HG03095 (cell line): ENCODE results near the gene CYSLTR2.
"Not testable (repeated sequence)": the region's sequence is repeated elsewhere in the genome, so short reads cannot be mapped to it uniquely, and the experiment has no call there.

Experiments used
- ATAC-seq: cut with Tn5 transposase; IDR thresholded peaks from one replicate; pipeline ENCODE4 v1.9.1; 2021; ENCODE audit warnings: moderate library complexity; ENCODE audit not compliant: unreplicated experiment

The CYSLTR2 gene

DNA sequence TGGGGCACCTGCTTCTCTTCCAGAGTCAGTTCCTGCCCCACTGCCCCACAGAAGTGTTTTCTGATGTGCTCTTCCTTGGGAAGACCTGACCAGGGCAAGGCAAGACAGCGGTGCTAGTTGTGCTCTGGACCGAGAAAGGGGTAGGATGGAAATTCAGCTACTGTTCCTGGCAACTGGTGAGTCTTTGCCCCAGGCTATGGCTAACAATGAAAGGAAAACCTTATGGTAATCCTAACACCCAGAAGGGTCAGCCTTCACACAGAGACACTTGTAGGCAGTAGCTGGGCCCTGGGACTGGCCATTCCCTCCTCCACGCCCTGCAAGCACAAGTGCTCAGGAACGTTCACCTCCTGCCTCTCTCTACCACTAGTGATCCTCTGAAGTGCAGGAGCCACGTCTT, 9.6 kb upstream of the CYSLTR2 start:
- ATAC-seq, result no peak

DNA sequence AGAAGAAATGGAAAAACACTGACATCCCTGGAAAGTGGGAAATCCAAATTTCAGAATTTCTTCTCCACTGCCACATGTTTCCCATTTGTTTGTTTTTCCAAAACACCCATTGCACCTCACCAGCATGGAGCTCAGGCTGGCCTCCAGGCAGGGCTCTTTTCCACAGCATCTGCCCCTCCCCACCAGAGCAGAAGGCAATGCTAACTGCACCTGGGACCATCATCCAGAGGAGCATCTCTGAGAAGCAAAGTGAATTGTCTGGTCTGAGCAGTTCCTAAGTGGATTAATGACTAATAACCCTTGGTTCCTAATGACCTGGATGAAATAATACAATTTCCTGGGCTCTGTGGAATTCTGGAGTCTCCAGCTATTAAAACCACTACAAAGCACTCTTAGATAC, 8.8 kb upstream of the CYSLTR2 start:
- no peak for ATAC-seq

DNA sequence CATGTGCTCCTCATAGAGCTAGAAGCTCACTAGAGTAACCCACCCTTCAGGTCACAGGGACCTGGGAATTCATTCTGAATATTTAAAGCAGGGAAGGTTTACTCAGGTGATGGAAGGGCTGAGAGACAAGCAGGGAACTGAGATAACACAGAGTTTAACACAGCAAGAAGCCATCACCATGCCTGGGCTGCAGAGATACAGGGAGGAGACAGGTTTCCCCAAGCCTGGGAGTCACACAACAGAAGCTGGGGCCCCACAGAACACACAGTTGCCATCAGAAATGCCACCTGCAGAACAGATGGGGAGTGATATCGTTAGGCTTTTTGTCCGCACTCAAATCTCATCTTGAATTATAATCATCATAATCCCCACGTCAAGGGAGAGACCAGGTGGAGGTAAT, 7.9 kb upstream of the CYSLTR2 start:
- no peak for ATAC-seq

DNA sequence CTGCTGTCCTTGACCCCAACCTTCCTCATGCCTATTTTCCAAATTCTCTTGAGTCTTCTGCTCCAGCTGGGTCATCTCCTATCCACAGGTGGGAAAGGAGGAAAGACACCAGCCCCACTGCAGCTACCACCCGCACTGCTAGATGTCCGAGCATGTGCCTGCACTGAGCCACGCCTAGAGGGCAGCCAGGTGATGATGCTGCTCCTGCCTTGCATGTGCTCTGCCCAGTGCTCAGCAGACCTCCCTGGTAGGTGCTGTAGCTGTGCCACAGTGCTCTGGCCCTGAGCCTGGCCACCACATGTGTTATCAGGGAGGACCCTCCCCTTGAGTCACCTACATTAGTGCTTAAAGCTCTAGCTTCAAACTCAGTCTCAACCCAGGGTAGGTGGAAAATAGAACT, 6.9 kb upstream of the CYSLTR2 start:
- ATAC-seq, result no peak

DNA sequence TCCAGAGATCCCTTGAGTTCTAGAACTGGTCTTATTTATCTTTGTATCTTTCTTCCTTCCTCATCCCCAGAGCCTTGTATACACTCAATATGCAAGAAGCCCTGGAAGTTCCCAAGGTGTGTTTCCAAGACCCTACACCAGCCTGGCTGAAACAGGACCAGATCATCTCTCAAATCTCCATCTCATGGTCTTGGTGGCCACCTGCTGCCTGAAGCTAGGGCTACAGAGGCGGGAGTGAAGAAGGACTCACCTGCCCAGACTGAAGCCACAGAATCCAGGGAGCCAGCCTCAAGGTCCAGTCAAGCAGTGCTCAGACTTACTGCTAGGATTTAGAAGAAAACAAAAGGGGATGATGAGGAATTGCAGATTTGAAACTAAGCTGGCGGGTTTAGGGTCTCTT, 6.1 kb upstream of the CYSLTR2 start:
- no peak for ATAC-seq

DNA sequence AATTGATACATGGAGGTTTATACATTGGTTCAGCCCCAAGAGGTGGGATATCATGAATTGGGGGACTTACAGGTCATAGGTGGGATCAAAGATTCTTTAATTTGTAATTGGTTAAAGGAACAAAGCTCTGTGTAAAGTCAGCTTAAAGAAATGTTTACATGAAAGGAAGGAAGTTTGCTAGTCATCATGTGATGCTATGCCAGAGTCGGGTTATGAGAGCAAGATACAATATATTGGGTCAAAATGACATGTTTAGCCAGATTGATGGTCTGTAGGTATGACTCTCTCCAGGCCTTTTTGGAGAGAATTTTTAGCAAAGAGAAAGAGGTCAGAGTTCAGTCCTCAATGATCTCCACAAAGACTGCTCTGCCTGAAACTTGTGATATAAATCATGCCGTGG, 5.3 kb upstream of the CYSLTR2 start:
- ATAC-seq, result no peak

DNA sequence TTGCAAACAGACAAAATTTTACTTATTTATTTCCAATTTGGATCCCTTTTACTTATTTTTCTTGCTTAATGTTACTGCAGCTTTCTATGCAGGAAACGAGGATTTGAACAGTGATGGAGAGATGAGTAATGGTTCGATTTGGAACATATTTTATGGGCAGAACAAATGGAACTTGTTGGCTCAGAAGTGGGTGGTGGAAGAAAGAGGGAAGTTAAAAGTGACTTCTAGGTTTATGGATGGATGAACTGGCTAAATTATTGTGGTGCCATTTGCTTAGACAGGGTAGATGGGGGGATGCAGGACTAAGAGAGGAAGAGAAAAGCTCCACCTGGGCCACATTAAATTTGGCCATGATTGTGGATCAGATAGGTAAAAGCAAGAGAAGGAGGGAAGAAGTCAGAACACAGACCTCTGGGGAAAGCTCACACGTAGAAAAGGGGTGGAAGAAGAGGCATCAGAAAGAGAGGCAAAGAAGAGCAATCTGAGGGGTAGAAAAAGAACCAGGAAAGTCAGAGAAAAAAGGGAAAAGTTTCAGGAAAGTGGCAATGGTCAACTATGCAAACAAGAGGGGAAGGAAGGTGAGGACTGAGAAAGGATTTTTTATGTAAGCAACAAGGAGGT, 768 bp upstream of the CYSLTR2 start:
- ATAC-seq, result no peak

DNA sequence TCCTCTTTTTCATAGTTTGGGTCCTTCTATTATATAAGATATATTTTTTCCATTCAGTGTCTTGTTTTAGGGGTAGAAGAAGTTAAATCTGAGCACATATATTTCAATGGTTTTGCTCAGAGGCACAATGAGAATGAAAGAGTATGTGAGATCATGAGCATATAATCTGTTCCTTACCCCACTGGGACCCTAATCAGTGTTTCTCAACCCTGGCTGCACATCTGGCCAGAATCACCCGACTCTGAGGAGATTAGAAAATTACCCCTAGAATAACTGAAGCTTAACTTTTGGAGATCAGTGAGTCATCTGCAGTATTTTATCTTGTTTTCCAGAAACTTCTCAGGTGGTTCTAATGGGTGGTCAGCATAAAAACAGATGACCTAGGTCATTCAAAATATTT, 782 bp downstream of the CYSLTR2 start:
- ATAC-seq, result no peak

DNA sequence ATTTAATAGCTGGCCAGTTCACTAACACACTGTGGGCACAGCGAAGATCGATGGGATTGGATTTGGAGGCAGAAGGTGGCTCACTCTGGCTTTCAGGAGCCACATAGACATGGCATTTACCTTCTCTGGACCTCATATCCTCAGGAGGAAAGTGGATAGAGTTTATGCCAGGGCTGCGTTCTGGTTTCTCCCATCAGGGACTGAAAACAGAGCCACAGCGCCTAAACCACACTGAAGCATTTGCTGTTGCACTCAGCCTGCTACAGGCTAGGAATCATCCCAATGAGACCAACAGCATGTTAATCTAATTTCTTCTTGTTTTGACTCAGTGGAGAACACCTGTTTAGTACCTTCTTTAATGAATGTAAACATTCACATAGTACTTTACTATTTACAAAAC, 1.6 kb downstream of the CYSLTR2 start:
- no peak for ATAC-seq

DNA sequence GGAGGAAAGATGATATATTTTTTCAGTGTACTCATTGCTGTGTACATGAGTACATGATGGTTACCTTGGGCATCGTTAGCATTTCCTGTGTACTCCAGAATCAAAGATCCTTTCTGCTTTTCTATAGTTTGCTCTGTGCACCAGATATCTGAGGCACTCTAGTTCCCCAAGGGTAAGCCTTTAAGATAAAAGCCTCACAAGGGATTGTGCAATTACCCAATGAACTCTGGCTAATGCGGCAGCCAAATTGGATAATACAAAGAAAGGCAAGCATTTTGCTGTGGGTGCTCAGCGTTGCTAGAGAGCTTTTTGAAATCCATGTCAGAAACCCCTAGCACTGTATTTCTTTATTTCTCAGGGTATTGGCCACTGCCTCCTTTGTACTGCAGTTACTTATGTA, 2.9 kb downstream of the CYSLTR2 start:
- no peak for ATAC-seq

DNA sequence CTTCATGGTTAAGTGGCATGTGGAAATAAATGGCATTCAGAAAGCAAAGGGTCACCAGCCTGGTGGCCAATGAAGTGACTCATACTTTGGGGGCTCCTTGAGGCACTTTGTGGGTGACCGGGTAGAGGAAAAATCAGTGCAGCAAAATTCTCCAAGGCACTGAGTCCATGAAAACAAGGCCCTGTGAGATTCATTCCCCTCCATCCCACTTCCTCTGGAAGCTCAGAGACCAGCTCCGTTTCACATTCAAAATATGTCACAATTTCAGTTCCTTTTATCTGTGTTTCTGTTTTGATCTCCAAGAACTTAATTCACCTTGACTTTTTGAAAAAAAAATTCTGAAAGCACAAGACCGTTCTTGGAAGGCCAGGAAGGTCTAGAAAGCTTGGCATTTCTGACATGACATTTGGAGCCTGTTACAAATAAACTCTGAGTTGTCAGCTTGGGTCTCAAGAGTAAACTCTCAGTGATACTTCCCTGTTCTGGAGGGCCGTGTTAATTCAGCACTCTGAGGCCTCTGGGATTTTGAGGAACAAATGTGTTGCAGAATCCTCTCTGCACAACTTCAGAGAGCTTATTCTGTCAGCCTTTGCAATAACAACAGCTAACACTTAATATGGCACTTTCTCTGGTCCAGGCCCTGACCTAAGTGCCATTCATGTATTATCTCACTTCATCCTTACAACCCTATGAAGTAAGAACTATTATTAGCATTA, 6.8 kb downstream of the CYSLTR2 start:
- peak; percentile 57 for ATAC-seq

DNA sequence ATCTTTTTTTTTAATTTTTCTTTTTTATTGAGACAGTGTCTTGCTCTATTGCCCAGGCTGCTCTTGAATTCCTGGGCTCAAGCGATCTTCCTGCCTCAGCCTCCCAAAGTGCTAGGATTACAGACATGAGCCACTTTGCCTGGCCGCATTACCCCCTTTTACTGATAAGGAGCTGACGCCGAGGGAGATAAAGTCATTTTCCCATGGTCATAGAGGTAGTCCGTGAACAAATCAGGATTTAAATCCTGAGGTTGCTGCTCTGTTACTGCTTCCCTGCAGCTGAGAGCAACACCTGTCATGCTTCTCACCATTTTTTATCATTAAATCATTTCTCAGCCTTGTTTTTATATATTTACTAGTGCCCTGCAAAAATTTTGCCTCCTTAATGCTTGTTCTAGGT, 7.4 kb downstream of the CYSLTR2 start:
- ATAC-seq, result no peak

DNA sequence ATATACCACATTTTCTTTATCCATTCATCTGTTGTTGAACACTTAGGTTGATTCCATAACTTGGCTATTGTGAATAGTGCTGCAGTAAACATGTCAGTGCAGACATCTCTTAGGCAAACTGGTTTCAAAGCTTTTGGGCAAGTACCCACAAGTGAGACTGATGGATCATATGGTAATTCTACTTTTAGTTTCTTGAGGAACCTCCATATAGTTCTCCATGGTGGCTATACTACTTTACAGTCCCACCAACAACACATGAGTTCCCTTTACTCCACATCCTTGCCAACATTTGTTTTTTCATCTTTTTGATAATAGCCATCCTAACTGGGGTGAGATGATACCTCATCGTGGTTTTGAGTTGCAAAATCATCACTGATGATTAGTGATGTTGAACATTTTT, 8.5 kb downstream of the CYSLTR2 start:
- no peak for ATAC-seq

DNA sequence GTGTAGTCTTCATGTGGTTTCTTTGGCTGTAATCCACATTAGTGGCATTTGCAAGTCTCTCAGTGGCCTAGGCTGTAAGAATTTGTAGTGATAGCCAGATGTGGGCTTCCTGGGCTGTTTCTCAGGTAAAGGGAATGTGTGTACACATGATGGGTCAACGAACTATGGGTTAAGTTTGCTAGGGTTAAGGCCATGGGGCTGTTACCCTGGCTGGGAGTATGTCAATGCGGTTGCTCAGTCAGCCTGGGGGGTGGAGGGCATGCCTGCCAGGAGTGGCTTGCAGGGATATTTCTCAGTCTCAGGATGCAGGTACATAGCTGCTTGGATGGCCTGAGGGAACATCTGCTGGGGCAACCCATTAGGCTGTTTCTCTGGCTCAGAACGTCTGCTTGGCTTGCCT, 13.4 kb downstream of the CYSLTR2 start:
- no peak for ATAC-seq

DNA sequence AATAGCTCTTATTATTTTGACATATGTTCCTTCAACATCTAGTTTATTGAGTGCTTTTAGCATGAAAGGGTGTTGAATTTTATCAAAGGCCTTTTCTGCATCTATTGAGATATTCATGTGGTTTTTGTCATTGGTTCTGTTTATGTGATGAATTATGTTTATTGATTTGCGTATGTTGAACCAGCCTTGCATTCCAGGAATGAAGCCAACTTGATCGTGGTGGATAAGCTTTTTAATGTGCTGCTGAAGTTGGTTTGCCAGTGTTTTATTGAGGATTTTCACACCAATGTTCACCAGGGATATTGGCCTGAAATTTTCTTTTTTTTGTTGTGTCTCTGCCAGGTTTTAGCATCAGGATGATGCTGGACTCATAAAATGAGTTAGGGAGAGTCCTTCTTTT, 17.7 kb downstream of the CYSLTR2 start:
- ATAC-seq, result not testable (repeated sequence)

DNA sequence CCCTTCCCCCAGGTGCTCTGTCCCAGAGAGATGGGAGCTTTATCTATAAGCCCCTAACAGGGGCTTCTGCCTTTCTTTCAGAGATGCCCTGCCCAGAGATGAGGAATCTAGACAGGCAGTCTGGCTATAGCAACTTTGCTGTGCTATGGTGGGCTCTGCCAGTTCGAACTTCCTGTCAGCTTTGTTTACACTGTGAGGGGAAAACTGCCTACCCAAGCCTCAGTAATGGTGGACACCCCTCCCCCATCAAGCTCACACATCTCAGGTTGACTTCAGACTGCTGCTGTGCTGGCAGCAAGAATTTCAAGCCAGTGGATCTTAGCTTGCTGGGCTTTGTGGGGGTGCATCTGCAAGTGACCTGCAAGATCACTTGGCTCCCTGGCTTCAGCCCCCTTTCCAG, 21.5 kb downstream of the CYSLTR2 start:
- ATAC-seq, result no peak

DNA sequence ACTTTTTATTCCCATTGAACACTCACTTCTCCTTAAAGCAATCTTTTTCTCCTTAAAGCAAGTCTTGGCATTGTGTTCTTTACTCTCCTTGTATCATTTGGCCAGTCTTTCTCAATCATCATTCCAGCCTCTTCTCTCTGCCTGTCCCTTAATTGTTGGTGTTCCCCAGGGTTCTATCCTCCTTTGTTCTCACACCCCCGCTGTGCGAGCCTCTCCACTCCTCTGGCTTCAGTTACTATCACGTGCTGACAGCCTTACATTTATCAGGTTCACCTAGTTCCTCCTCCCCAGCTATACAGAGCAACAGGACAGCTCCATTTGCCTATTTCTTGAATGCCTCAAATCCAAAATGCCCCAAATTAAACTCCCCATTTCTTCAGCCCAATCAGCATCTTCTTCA, 24.6 kb downstream of the CYSLTR2 start:
- ATAC-seq, result no peak

DNA sequence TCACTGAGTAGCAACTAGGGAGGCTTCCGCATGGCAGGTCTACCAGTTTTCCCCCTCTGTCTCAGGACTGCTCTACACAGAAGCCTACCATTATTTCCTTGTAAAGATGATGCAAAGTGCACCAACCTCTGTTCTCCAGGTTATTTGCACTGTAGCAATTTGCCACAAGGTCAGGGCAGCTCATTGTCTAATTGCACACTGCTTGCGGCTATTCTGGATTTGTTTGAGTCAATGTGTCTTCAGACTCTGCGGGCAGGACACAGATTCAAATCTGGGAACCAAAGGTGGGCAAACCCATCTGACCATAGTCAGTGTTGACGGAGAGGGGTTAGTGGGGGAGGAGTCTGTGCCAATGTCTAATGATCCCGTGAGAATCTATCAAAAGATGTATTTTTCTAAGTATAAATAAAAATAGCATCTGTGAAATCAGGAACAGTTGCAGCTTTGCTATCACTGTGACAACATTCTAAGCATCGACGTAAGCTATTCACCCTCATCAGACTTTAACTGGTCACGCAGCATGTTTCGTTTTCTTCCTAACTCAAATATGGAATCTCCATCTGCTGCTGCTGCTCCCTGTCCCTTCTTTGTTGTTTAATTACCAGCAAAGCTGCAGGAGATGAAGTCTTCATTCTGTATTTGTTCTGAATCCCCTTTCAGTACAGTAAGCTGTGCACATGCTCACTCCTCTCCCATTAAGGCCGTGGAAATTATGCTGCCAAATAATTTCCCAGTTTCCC, 26.4 kb downstream of the CYSLTR2 start:
- no peak for ATAC-seq

DNA sequence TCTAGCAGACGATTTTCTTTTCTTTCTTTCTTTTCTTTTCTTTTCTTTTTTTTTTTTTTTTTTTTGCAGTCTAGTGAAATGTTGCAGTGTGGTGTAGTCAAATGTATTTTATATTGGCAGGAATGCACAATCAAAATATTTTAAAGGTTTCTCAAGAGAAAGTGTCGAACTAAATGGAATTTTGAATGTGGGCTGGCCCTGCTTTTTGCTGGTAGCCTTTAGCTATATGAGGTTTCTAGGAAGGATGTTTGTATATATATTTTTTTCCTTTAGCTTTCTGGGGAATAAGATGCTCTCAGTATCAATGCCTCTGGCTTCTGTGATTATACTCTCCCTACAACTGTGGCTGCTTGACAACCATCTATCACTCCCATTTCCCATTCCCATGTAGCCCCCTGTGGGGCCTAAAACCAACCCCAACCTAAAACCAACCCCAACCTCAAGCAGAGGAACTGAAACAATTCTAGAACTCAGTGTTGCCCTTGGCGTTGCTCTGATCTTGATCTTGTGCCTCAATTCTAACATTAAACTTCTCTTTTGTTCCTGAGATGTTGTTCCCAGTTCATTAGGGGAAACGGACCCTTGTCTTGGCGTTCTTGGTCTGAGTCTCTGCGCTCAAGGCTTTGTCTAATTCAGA, 27.1 kb downstream of the CYSLTR2 start:
- no peak for ATAC-seq

DNA sequence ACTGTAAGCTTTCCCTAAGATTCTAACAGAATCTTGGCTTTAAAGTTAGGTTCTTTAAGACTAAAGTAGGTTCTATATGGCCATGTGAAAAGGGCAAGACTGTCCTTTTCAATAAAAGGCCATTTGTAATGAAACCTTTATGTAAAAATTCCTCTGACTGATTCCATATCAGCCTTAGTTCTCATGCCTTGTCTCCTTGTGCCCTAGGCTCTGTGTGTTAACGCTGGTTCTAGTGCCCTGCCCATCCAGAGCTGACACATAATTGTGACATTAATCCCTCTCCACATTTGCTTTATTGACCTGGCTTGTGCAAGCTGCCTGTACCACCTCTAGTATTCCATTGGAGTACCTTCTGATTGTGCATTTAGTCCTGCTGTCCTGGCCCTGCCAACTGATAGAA, 28.2 kb downstream of the CYSLTR2 start:
- ATAC-seq, result no peak

DNA sequence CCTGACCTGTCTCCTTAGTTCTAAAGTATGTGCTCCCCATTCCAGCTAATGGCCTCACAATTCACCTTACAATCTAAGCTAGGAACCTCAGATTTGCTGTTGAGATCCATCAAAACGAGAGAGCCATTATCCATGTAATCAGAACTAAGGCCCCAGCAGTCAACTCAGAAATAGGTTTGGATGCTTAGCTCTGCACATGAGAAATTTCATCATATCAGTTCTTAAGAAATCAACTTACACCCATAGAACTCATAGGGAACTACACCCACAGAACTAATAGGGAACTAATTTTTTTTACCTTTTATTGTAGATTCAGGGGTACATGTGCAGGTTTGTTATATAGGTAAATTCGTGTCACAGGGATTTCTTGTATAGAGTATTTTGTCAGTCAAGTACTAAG, 28.7 kb downstream of the CYSLTR2 start:
- ATAC-seq, result no peak
